ENCODE measurements around the gene PRG3. TPM values are rescaled to one million over a fixed set of nuclear protein-coding genes. Genes with fewer than 3 reads are reported as not detected.

PRG3 gene
- total and polyA plus RNA-seq, 9 of the 15 experiments (the other 6 are each of a cell fraction or from before 2014, with no cell fraction given) = 0.18 to 0.55 (median 0.38) TPM; not detected in 6

DNA sequence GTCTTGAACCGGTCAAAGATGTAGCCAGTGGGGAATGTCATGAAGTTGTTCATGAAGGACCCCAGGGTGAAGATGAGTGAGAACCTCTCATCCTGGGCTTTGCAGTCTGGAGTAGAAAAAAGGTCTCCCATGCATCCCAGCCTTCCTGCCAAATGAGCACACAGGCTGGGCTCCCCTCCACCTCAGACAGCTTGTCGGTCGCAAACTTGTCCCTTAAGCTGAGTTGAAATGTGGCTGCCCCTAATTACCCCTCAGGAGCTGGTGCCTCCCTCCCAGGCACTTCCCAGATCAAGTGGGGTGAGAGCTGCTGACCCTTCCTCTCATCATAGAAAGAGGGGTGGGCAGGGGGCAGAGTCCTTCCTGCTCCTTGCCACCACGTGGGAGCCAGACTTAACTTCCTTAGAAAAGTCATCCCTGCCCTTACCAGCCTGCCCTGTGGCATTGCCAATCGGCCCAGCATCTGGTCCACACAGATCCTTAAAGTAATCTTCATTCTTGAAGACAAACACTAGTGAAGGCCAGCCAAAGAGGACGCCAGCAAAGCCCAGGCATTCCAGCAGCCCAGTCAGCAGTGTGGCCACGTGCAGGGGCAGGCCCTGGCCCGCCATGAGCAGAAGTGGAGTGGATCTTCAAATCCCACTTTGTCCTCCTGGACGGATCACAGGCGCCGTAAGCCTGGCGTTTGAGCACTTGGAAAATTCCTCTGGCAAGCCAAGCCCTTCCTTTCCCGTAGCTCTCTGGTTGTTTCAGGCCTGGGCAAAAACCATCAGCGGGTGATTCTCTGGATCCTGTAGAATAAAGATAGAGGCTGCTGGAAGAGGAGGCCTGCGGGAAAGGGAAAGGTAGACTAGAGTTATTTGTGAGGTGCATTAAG, 44.9 kb upstream of the PRG3 start (continued):
- no peak for TF ChIP-seq ELF2 (CRISPR knock-in tag; IDR thresholded peaks at IDR 0.05)
- no peak for TF ChIP-seq FUS (optimal IDR thresholded peaks at IDR 0.05; ENCODE audit: low read depth, low read length)
- no peak for TF ChIP-seq TBP (optimal IDR thresholded peaks at IDR 0.05; ENCODE audit: low read depth, low read length)
- no peak for TF ChIP-seq ZEB2 (IDR thresholded peaks at IDR 0.05)
- TF ChIP-seq, protein P1, sequence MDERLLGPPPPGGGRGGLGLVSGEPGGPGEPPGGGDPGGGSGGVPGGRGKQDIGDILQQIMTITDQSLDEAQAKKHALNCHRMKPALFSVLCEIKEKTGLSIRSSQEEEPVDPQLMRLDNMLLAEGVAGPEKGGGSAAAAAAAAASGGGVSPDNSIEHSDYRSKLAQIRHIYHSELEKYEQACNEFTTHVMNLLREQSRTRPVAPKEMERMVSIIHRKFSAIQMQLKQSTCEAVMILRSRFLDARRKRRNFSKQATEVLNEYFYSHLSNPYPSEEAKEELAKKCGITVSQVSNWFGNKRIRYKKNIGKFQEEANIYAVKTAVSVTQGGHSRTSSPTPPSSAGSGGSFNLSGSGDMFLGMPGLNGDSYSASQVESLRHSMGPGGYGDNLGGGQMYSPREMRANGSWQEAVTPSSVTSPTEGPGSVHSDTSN (CRISPR knock-in tag; IDR thresholded peaks at IDR 0.05; ENCODE audit: low read depth) = no peak
- TF ChIP-seq, protein P1 (tag; conservative IDR thresholded peaks at IDR 0.05; ENCODE audit: low read depth) = no peak
- no peak for TF ChIP-seq ZNF41 (CRISPR knock-in tag; conservative IDR thresholded peaks at IDR 0.05)
- TF ChIP-seq, protein P2, sequence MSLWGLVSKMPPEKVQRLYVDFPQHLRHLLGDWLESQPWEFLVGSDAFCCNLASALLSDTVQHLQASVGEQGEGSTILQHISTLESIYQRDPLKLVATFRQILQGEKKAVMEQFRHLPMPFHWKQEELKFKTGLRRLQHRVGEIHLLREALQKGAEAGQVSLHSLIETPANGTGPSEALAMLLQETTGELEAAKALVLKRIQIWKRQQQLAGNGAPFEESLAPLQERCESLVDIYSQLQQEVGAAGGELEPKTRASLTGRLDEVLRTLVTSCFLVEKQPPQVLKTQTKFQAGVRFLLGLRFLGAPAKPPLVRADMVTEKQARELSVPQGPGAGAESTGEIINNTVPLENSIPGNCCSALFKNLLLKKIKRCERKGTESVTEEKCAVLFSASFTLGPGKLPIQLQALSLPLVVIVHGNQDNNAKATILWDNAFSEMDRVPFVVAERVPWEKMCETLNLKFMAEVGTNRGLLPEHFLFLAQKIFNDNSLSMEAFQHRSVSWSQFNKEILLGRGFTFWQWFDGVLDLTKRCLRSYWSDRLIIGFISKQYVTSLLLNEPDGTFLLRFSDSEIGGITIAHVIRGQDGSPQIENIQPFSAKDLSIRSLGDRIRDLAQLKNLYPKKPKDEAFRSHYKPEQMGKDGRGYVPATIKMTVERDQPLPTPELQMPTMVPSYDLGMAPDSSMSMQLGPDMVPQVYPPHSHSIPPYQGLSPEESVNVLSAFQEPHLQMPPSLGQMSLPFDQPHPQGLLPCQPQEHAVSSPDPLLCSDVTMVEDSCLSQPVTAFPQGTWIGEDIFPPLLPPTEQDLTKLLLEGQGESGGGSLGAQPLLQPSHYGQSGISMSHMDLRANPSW (CRISPR knock-in tag; IDR thresholded peaks at IDR 0.05) = no peak
- no peak for TF ChIP-seq TOE1 (IDR thresholded peaks at IDR 0.05; ENCODE audit: borderline replicate concordance)
- TF ChIP-seq TOE1 (CRISPR knock-in tag; IDR thresholded peaks at IDR 0.05; ENCODE audit: borderline replicate concordance, low read depth) = no peak
- TF ChIP-seq ARNT (IDR thresholded peaks at IDR 0.05) = no peak
- no peak for TF ChIP-seq NFYB (IDR thresholded peaks at IDR 0.05; ENCODE audit: extremely low read depth, insufficient read length)
- no peak for TF ChIP-seq PHB2 (IDR thresholded peaks at IDR 0.05; ENCODE audit: low read depth)
- no peak for TF ChIP-seq BRD4 (IDR thresholded peaks at IDR 0.05)
- no peak for TF ChIP-seq ZNF143 (CRISPR knock-in tag; IDR thresholded peaks at IDR 0.05)
- no peak for TF ChIP-seq MAFK (IDR thresholded peaks at IDR 0.05; ENCODE audit: low read length)

Measured in K562 (cell line).